MG63 (cell line): ENCODE data around the gene CILP2. TPM values are rescaled to one million over a fixed set of nuclear protein-coding genes. Genes with fewer than 3 reads are reported as not detected.

Source experiments
- DNase-seq: peaks from one replicate; pipeline ENCODE4 v3.0.0-alpha.2; 2020
- H3K27me3 ChIP-seq: fragments of 250-450 bp; sonication (Bioruptor Pico); 2 replicates; pipeline ENCODE4 v1.5.1; 2020; ENCODE audit warnings: mild to moderate bottlenecking, moderate library complexity
- H3K36me3 ChIP-seq: fragments of 250-450 bp; sonication (Bioruptor Pico); 2 replicates; pipeline ENCODE4 v1.5.1; 2020; ENCODE audit warnings: mild to moderate bottlenecking, moderate library complexity
- H3K4me3 ChIP-seq: fragments of 250-450 bp; sonication (Bioruptor Pico); 2 replicates; pipeline ENCODE4 v1.5.1; 2020; ENCODE audit warnings: mild to moderate bottlenecking, moderate library complexity
- H3K9me3 ChIP-seq: fragments of 250-450 bp; sonication (Bioruptor Pico); 2 replicates; pipeline ENCODE4 v1.5.1; 2020; ENCODE audit warnings: mild to moderate bottlenecking, moderate library complexity
- total RNA-seq: library from RNA; depleted of rRNA; stranded (reverse); fragments of >200 nt; shearing (Covaris generic); gene quantifications from 2 replicates; pipeline ENCODE4 v1.2.3, GENCODE V29; 2014; ENCODE audit warnings: low replicate concordance; rRNA removed

The CILP2 gene
- total RNA-seq, 1 experiment from 2014 or later = 0.66 TPM

DNA sequence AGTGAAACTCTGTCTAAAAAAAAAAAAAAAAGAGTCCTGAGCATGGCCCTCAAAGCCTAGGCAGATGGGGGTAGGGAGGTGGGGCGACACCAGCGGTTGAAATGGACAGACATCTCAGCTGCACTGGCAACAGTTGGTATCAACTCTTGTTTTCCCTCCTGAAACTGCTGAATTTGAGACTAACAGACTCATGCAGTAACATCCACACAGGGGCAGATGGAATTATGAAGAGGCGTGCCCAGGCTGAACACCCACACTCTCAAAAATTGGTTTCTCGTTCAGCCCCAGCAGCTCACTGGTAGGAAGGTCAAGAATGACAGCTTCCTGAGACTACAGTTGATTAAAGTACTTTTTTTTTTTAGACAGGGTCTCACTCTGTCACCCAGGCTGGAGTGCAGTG, 56.3 kb downstream of the CILP2 start:
- H3K27me3 ChIP-seq = no peaks in the 10 kb centered on the region
- H3K36me3 ChIP-seq = no peaks in the 10 kb centered on the region
- H3K4me3 ChIP-seq = no peak overlapping the region
- no peaks in the 10 kb centered on the region for H3K9me3 ChIP-seq
- DNase-seq = no peak

DNA sequence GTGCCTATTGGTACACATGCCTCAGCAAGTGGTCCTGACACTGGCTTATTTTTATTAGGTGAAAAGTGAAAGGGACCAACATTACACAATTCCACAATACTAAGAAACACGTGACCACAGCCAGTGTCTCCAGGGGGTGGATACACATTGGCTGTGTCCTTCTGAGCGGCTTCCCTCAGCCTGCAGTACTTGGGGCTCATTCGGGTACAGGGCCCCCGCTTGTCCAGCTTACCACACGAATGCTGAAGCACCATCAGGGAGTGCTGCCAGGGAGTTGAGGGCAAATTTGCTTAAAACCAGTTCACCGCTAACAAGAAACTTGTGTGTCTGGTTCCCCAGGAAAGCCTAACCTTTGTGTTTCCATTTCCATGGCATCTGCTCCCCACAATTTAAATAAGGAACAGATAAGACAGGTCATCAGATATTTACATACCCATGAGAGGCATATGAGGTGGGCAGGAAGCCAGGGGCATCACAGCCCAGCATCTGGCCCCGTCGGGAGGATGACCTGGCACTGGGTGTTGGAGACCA, 57.2 kb downstream of the CILP2 start:
- no peaks in the 10 kb centered on the region for H3K9me3 ChIP-seq
- no peak overlapping the region for H3K4me3 ChIP-seq
- H3K36me3 ChIP-seq = no peaks in the 10 kb centered on the region
- peak; percentile 47 for DNase-seq
- H3K27me3 ChIP-seq = no peaks in the 10 kb centered on the region

Other genes starting within 250 kb of the CILP2 start
- 28.9 and 57.0 TPM in 2 replicates for gene SUGP1, start 217.8 kb upstream of the CILP2 start, total RNA-seq
- 19.6 and 32.9 TPM in 2 replicates for gene MAU2, start 217.4 kb upstream of the CILP2 start, total RNA-seq
- gene GATAD2A, start 132.6 kb upstream of the CILP2 start, total RNA-seq = 46.3 and 69.1 TPM in 2 replicates
- 9.0 TPM in 1 of 2 replicates, not detected in the other for gene TSSK6, start 22.7 kb upstream of the CILP2 start, total RNA-seq
- gene NDUFA13, start 22.0 kb upstream of the CILP2 start, total RNA-seq = 152 and 344 TPM in 2 replicates
- gene YJEFN3, start 9.4 kb upstream of the CILP2 start, total RNA-seq = 3.1 and 4.8 TPM in 2 replicates
- gene PBX4, start 80.4 kb downstream of the CILP2 start, total RNA-seq = 2.4 and 15.5 TPM in 2 replicates
- 0.79 TPM in 1 of 2 replicates, not detected in the other for gene LPAR2, start 90.0 kb downstream of the CILP2 start, total RNA-seq
- gene GMIP, start 105.4 kb downstream of the CILP2 start, total RNA-seq = 2.7 and 12.4 TPM in 2 replicates
- gene ATP13A1, start 125.4 kb downstream of the CILP2 start, total RNA-seq = 30.6 and 70.8 TPM in 2 replicates
- 7.1 and 18.0 TPM in 2 replicates for gene ZNF101, start 130.6 kb downstream of the CILP2 start, total RNA-seq
- gene ZNF14, start 194.8 kb downstream of the CILP2 start, total RNA-seq = 5.0 and 17.4 TPM in 2 replicates